ENCODE measurements around the gene IFNL1.

Gene IFNL1

GRCh38 chr19:39282021-39282420 is 14.2 kb upstream of the IFNL1 start:
- in situ Hi-C loops (cut with HindIII; ENCODE audit: low pct_unique_long_range_greater_than_20kb, low sequenced_read_pairs): no loop called here
- no peak for TF ChIP-seq JUND (IDR thresholded peaks at IDR 0.05; ENCODE audit: low read depth)
- DNase-seq (ENCODE audit: low read depth in 1 of 2, low spot score in 1 of 2): no peak

- TF ChIP-seq JUND (IDR thresholded peaks at IDR 0.05; ENCODE audit: low read depth): no peak
- in situ Hi-C loops (cut with HindIII; ENCODE audit: low pct_unique_long_range_greater_than_20kb, low sequenced_read_pairs): no loop called here
- DNase-seq (ENCODE audit: low read depth in 1 of 2, low spot score in 1 of 2): no peak
Measured at GRCh38 chr19:39284032-39284431, 12.2 kb upstream of the IFNL1 start.

GRCh38 chr19:39293394-39293793 is 2.8 kb upstream of the IFNL1 start:
- in situ Hi-C loops (cut with HindIII; ENCODE audit: low pct_unique_long_range_greater_than_20kb, low sequenced_read_pairs): no loop called here
- no peak for DNase-seq (ENCODE audit: low read depth in 1 of 2, low spot score in 1 of 2)
- no peak for TF ChIP-seq JUND (IDR thresholded peaks at IDR 0.05; ENCODE audit: low read depth)

GRCh38 chr19:39296906-39297305 is 699 bp downstream of the IFNL1 start:
- in situ Hi-C loops (cut with HindIII; ENCODE audit: low pct_unique_long_range_greater_than_20kb, low sequenced_read_pairs): no loop called here
- no peak for TF ChIP-seq JUND (IDR thresholded peaks at IDR 0.05; ENCODE audit: low read depth)
- no peak for DNase-seq (ENCODE audit: low read depth in 1 of 2, low spot score in 1 of 2)

- no peak for TF ChIP-seq JUND (IDR thresholded peaks at IDR 0.05; ENCODE audit: low read depth)
- no peak for DNase-seq (ENCODE audit: low read depth in 1 of 2, low spot score in 1 of 2)
- in situ Hi-C loops (cut with HindIII; ENCODE audit: low pct_unique_long_range_greater_than_20kb, low sequenced_read_pairs): no loop called here
Measured at GRCh38 chr19:39297931-39298634, 1.9 kb downstream of the IFNL1 start.

- no peak for TF ChIP-seq JUND (IDR thresholded peaks at IDR 0.05; ENCODE audit: low read depth)
- in situ Hi-C loops (cut with HindIII; ENCODE audit: low pct_unique_long_range_greater_than_20kb, low sequenced_read_pairs): no loop called here
- no peak for DNase-seq (ENCODE audit: low read depth in 1 of 2, low spot score in 1 of 2)
Measured at GRCh38 chr19:39299404-39299803, 3.2 kb downstream of the IFNL1 start.

- no peak for DNase-seq (ENCODE audit: low read depth in 1 of 2, low spot score in 1 of 2)
- TF ChIP-seq JUND (IDR thresholded peaks at IDR 0.05; ENCODE audit: low read depth): no peak
- in situ Hi-C loops (cut with HindIII; ENCODE audit: low pct_unique_long_range_greater_than_20kb, low sequenced_read_pairs): no loop called here
Measured at GRCh38 chr19:39299832-39300231, 3.6 kb downstream of the IFNL1 start.

- no peak for TF ChIP-seq JUND (IDR thresholded peaks at IDR 0.05; ENCODE audit: low read depth)
- DNase-seq (ENCODE audit: low read depth in 1 of 2, low spot score in 1 of 2): no peak
- in situ Hi-C loops (cut with HindIII; ENCODE audit: low pct_unique_long_range_greater_than_20kb, low sequenced_read_pairs): no loop called here
Measured at GRCh38 chr19:39301021-39301420, 4.8 kb downstream of the IFNL1 start.

- in situ Hi-C loops (cut with HindIII; ENCODE audit: low pct_unique_long_range_greater_than_20kb, low sequenced_read_pairs): no loop called here
Measured at GRCh38 chr19:39301562-39301961, 5.4 kb downstream of the IFNL1 start.

GRCh38 chr19:39303373-39304184 is 7.4 kb downstream of the IFNL1 start:
- in situ Hi-C loops (cut with HindIII; ENCODE audit: low pct_unique_long_range_greater_than_20kb, low sequenced_read_pairs): no loop called here
- no peak for TF ChIP-seq JUND (IDR thresholded peaks at IDR 0.05; ENCODE audit: low read depth)
- DNase-seq (ENCODE audit: low read depth in 1 of 2, low spot score in 1 of 2): no peak

More at GRCh38 chr19:39301562-39301961, 5.4 kb downstream of the IFNL1 start:
- DNase-seq (ENCODE audit: low read depth in 1 of 2, low spot score in 1 of 2): no peak
- TF ChIP-seq JUND (IDR thresholded peaks at IDR 0.05; ENCODE audit: low read depth): no peak

- TF ChIP-seq JUND (IDR thresholded peaks at IDR 0.05; ENCODE audit: low read depth): no peak
- in situ Hi-C loops (cut with HindIII; ENCODE audit: low pct_unique_long_range_greater_than_20kb, low sequenced_read_pairs): no loop called here
- DNase-seq (ENCODE audit: low read depth in 1 of 2, low spot score in 1 of 2): no peak
Measured at GRCh38 chr19:39304185-39304513, 7.9 kb downstream of the IFNL1 start.

GRCh38 chr19:39304701-39305571 is 8.7 kb downstream of the IFNL1 start:
- DNase-seq (ENCODE audit: low read depth in 1 of 2, low spot score in 1 of 2): no peak
- in situ Hi-C loops (cut with HindIII; ENCODE audit: low pct_unique_long_range_greater_than_20kb, low sequenced_read_pairs): no loop called here
- no peak for TF ChIP-seq JUND (IDR thresholded peaks at IDR 0.05; ENCODE audit: low read depth)

GRCh38 chr19:39306075-39306474 is 9.9 kb downstream of the IFNL1 start:
- in situ Hi-C loops (cut with HindIII; ENCODE audit: low pct_unique_long_range_greater_than_20kb, low sequenced_read_pairs): no loop called here
- DNase-seq (ENCODE audit: low read depth in 1 of 2, low spot score in 1 of 2): no peak
- TF ChIP-seq JUND (IDR thresholded peaks at IDR 0.05; ENCODE audit: low read depth): no peak

Measured in T47D (cell line).